Measurements from ENCODE around the gene LIPI.
"Not testable (repeated sequence)": the region's sequence is repeated elsewhere in the genome, so short reads cannot be mapped to it uniquely, and the experiment has no call there.

LIPI gene

GRCh38 chr21:14074177-14074576 lies 136.6 kb downstream of the LIPI start:
- DNase-seq (ENCODE audit: low read depth in 2 of 2), result no peak

- no peak for DNase-seq (ENCODE audit: low read depth in 2 of 2)
Measured at GRCh38 chr21:14073615-14074014, 137.1 kb downstream of the LIPI start.

GRCh38 chr21:14072761-14073535 lies 137.8 kb downstream of the LIPI start:
- DNase-seq (ENCODE audit: low read depth in 2 of 2), result no peak

- DNase-seq (ENCODE audit: low read depth in 2 of 2), result no peak
Measured at GRCh38 chr21:14071902-14072734, 138.6 kb downstream of the LIPI start.

- DNase-seq (ENCODE audit: low read depth in 2 of 2), result no peak
Measured at GRCh38 chr21:14070968-14071367, 139.8 kb downstream of the LIPI start.

- DNase-seq (ENCODE audit: low read depth in 2 of 2), result no peak
Measured at GRCh38 chr21:14070049-14070893, 140.5 kb downstream of the LIPI start.

GRCh38 chr21:14064296-14064645 lies 146.5 kb downstream of the LIPI start:
- no peak for DNase-seq (ENCODE audit: low read depth in 2 of 2)

- not testable (repeated sequence) for DNase-seq (ENCODE audit: low read depth in 2 of 2)
Measured at GRCh38 chr21:14063620-14064295, 147.0 kb downstream of the LIPI start.

GRCh38 chr21:14062684-14063083 lies 148.1 kb downstream of the LIPI start:
- DNase-seq (ENCODE audit: low read depth in 2 of 2), result not testable (repeated sequence)

GRCh38 chr21:14061820-14062219 lies 148.9 kb downstream of the LIPI start:
- not testable (repeated sequence) for DNase-seq (ENCODE audit: low read depth in 2 of 2)

- DNase-seq (ENCODE audit: low read depth in 2 of 2), result not testable (repeated sequence)
Measured at GRCh38 chr21:14058995-14059627, 151.6 kb downstream of the LIPI start.
